ENCODE measurements around the gene GALNT14.
"Not testable (repeated sequence)": the region's sequence is repeated elsewhere in the genome, so short reads cannot be mapped to it uniquely, and the experiment has no call there.

Gene GALNT14, protein sequence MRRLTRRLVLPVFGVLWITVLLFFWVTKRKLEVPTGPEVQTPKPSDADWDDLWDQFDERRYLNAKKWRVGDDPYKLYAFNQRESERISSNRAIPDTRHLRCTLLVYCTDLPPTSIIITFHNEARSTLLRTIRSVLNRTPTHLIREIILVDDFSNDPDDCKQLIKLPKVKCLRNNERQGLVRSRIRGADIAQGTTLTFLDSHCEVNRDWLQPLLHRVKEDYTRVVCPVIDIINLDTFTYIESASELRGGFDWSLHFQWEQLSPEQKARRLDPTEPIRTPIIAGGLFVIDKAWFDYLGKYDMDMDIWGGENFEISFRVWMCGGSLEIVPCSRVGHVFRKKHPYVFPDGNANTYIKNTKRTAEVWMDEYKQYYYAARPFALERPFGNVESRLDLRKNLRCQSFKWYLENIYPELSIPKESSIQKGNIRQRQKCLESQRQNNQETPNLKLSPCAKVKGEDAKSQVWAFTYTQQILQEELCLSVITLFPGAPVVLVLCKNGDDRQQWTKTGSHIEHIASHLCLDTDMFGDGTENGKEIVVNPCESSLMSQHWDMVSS

DNA sequence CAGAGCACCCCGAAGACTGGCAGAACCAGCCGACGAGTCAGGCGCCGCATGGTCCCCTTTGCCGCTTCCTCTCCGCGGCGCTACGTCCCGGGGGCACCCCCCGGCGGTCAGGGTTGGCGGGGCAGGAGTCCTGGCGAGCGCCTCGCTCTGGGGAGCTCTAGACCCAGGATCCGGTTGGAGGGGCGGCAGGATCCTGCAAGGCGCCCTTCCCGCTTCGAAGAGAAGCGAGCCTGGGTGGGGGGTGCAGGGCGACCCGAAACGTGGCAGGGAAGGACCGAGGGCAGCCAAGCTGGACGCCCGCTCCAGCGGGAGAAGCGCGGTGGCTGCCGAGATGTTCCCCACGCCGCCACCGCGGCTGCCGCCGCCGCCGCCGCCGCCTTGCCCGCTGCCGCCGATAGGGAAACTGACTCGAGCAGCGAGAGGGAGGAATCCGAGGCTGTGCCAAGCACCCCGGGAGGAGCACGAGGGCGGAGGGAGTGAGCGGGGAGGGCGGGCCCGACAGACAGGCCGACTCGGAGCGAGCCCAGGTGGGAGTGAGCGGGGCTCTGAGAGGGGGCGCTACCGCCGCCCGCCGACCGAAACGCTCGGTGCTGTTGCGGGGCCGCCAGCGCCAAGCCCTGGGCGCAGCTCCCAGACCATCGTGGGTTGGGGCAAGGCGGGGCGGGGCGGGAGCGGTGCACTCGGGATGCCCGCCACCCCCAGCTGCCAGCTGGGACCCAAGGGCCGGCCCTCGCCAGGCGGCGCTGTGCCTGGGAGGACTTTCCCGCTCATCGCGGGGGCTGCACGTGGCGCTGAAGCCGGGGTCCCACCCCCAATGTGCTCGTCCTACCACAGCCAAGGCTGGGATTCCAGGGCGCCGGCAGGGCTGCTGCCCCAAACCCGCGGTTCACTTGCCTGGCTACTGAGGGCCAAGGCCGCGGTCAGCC lies at the start of gene GALNT14:
Gene GALNT14 (minus strand): TSS at position 404 of the 926 bp plus-strand sequence. CDS start 354 bp downstream, at position 50.
- peak; percentile 62 for DNase-seq

DNA sequence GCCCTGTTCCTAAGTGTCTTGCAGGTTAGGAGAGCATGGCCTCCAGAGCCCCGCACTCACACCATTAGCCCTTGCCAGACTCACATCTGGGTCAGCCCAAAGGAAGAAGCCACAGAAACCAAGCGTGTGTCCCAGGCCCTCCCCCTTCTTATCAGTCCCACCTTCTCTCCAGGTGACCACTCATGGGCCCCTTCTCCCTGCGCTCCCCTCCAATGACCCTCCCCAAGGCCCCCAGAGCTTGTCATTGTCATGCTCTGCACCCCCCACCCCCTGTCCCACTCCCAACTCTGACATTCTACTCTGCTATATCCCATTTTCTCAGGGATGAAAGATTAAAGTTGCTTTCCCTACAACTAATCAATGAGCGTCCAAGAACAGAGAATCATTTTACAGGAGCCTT lies 48.9 kb upstream of the GALNT14 start:
- DNase-seq, result no peak

DNA sequence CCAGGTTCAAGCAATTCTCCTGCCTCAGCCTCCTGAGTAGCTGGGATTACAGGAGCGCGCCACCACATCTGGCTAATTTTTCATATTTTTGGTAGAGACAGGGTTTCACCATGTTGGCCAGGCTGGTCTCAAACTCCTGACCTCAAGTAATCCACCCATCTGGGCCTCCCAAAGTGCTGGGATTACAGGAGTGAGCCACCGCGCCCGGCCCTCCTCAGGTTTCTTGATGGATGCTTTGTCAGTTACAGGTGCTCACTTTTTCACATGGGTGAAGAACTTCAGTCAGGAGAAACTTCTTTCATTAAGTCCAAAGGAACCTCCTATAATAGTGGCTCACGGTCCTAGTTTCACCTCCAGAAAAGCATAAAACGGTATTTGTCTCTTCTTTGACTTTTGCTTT lies 45.7 kb upstream of the GALNT14 start:
- DNase-seq, result not testable (repeated sequence)

DNA sequence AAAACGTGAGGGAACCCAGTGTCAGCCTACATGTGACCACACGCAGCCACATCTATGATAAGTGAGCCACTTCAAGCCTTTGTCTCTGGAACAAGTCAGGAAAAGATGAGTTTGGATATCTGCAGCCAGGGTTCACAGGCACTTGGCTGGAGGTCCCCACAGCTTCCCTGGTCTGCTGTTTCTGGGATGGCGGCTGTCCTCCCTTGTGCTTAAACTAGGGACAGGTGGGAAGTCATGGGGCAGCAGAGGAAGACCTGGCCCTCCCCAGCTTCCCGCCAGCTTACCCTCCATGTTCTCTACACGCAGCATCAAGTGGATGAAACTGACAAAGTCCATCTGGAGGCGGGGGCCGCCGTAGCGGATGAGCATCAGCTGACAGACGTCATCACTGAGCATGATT lies 38.5 kb upstream of the GALNT14 start:
- DNase-seq, result no peak

DNA sequence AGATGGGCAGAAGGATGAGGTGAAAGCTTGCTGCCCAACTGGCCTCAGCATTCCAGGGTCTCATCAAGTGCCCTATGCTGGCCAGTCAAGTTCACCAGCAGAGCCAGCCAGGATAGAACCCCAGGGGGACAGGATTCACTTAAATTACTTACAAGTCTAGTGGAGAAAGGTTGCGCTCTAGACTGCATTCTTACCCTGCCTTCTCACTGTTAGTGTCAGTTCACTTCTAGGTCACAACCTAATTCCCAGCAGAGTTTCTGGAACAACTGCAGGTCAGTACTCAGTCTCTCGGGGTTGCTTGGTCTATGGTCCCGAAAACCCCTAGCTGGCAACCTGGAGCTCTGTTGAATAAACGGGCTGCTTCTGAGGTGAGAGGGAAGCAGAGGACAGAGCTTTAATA lies 32.9 kb upstream of the GALNT14 start:
- DNase-seq, result no peak

DNA sequence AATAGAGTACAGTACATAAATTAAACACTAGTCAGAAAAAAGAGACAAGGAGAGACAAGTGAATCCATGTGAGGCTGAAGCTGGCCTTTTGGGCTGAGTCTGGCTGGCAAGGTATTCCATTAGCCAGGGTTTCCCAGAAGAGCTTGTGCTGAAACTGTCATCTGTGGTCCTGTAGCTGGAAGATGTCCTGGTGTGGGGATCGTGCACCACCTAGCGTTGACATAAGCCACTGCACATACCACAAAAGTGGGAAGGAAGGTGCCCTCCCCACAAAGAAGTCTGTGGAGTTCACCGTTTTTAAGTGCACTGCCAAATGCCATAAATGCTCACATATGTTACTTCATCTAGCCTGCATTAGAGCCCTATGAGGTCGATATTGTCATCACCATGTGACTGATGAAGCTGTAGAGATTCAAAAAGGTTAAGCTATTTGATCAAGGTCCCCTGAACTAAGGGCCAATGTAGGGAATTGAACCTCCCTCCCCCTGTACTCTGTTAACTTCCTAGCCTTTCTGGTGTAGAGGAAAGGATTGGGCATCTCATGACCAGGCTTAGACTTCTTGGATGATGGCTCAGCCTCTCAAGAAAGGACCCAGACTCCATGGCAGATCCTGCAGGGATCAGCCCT lies 31.9 kb upstream of the GALNT14 start:
- peak; percentile 70 for DNase-seq

DNA sequence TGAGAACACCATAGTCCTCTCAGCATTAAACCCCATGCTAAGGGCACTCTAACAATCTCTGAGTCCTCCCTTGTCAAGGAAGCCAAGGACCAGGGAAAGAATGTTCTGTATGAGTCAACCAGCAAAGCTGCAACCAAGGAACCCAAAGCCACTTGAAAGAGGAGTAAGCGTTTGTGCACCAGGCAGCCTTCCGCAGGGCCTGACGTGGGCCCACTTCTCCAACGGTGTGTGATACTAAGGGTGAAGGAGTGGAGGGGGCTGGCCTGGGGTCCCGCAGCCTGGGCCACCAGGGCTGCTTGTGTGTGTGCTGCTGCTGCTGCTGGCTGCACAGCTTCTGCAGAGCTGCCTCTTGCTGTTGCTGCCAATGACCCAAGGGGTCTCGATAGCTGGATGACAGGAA lies 30.1 kb upstream of the GALNT14 start:
- no peak for DNase-seq

DNA sequence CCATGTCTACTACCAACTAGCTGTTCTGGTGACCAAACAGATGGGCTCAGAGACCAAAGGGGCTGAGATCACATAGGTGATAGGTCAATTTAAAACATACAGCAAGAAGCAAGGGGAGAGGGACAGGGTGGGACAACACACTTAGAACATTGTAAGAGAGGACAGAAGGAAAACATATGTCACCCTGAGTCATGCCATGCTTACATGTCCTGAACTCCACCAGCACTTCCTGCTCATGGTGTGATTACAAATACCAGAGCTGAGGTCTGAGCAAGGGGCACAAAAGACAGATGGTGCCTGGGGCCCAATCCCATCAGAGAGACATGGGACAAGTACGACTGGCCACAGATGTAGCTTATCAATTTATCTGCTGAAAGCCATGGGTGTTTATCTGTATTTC lies 28.7 kb upstream of the GALNT14 start:
- DNase-seq, result no peak

DNA sequence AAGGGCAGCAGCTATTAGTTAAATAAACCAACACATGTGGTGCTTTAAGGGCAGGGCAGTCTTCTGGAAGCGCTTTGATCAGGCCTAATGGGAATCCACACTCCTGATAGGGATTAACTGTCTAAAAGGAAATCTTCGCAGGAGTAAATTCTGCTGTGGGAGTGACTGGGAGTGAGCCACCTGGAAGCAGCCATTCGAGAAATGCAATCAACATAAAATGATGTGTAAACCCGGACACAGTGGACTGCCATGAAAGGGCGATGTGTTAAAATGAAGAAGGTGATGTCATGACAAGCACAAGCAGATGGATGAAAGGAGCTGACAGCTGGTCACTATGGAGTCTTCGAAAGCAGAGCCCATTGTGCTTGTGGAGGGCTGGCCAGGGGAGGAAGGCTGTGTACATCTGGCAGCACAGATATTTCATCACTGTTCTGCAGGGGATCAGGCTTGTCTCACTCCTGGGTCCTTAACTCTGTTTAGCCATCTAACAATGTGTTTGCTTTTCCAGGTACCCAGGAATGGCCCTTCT lies 24.8 kb upstream of the GALNT14 start:
- no peak for DNase-seq

DNA sequence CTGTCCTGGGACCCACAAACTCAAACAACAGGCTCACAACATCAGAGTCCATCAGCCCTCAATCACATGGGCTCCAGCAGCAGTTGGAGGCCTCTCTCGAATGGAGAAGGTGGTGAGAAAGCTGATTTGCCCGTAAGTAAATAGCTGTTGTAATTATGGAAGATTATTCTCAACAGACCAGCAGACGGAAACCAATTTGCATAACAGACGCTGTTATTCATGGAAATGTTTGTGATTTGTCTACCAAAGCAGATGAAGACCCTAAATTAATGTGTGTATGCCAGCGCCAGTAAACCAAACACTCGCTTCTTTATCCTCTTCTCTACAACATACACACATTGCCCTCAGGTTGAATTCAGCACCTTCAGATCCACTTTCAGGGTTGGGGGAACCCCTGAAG lies 23.4 kb upstream of the GALNT14 start:
- no peak for DNase-seq

DNA sequence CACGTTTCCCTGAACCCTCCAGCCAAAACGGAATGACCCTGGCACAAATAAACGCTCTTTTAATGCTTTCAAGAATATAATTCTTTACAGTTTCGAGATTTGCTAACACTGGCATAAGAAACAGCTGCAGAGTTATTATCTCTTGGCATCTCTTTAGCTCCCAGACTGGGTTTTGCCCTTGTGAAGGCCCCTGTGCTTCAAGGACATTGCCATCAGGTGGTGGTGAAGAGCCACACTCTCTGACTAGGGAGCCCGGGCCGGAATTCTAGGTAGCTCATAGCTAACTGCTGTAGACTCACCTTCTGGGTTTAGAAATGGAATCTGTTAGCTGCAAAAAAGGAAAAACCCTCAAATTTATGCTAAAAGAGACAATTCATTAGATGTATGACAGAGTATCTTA lies 13.3 kb upstream of the GALNT14 start:
- no peak for DNase-seq

DNA sequence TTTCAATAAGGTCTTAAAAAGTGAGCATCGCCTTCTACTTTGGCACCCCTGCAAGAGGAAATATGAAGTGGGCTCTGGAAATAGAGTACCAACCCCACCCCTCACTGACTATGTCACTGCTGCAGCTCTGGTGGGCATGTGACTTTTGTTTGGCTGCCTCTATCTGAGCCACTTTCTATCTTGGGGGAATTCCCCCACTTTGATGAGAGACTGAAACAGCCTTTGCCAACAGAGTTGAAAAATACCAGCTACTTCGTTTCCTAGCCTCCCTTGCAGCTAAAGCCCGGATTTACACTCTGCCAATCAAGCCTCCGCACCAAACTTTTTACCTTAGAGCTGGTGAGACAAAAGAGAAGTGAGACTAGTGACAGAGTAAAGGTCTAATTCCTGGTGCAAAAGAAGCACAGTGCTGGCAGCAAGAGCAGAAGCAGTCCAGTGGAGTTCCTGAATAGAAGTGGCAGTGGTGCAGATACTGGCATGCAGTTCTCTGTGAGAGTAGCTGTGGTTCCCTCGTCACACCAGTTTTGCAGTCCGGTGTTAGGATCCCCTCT lies 12.0 kb upstream of the GALNT14 start:
- no peak for DNase-seq

DNA sequence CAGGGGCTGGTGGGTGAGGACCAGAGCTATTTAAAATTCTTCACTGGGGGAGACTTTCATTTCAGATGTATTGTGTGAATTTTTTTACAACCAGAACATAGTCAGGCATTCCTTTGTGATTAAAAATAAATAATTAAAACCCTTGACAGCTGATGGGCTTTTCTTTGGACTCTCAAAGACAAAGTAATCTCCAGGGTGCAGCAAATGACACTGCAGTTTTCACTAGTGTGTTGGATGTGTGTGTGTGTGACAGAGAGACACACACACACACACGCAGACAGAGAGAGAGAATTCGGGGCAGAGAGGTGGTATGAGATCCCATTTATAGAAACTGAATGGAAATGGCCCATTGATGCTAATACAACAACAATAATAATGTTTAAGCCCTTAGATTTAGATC lies 10.3 kb upstream of the GALNT14 start:
- no peak for DNase-seq

DNA sequence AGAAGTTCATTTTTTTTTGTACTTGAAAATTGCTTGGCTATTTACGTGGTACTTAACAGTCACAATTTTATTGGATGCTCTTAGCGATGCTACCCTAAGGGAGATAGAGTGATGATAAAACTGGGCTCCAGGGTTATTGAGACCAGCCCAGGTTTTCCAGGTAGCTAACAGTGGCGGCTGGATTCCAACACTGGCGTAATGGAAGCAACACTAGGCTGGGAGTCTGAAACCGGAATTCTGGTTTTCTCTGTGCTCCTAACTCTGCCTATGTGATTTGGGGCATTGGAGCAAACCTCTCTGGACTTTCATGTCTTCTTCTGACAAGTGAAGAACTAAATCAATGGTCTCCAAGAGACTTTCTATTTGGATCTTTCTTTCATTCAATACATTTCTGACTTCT lies 9.4 kb upstream of the GALNT14 start:
- DNase-seq, result no peak

DNA sequence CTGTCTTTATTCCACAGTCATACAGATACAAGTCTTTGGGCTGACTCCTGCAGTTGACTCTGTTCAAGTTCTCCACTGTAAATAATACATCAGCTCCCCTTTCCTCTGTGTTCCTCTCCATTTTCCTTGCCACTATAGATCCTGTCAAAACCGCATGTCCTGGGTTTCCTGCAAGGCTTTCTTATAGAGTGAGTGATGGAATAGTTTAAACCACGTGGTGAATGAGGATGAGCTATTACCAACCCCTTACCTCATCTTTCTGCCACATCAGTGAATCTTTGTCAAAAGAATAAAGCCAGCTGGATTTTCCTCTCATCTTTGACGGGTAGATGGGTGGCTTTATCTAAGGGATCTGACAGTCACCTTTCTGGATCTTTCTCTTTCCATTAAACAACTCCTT lies 3.9 kb upstream of the GALNT14 start:
- no peak for DNase-seq

DNA sequence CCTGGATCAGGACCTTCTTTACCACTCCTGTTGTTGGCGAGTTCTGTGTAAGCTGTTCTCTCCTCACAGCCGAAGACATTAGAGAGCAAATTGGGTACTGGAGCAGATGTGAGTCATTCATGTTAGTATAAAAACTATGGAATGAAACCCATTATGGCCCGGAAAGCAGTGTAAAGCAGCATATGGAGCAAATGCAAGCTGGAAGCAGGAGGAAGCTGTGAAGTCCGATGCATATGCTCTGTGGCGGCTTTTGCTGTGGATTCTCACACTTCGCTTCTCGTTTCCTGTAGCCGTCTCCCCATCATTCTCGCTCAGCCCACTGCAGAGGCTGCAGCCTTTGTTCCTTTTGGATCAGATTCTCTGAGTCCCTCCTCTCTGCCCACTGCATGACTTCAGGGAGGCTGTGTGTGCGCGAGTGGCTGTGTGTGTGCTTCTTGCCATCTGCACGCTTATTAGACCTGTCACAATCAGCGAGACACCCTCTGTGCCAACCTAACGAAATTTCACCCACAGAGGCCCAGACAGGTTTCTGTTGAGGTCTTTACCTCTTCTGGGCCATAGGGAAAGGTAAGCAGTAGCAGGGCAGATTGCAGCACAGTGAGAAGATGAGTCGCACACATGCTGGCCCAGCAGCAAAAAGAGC lies 3.3 kb upstream of the GALNT14 start:
- DNase-seq, result no peak

DNA sequence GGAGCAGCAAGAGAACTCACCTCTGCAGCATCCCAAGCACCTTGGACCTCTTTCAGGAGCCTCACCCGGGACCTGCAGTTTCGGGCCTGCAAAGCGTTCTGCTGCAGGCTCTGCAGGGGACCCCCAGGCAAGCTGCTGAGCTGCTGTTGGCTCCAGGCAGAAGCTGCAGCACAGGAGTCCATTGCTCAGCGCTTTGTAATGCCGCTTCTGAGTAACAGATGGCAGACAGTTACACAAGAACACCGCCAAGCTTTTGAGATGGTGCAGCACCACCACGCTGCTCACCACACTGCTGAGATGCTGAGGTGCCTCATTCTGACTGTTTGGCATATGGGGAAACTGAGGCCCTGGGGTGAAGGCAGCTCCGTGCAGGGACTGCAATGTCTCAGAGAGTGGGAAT lies 1.9 kb upstream of the GALNT14 start:
- no peak for DNase-seq

DNA sequence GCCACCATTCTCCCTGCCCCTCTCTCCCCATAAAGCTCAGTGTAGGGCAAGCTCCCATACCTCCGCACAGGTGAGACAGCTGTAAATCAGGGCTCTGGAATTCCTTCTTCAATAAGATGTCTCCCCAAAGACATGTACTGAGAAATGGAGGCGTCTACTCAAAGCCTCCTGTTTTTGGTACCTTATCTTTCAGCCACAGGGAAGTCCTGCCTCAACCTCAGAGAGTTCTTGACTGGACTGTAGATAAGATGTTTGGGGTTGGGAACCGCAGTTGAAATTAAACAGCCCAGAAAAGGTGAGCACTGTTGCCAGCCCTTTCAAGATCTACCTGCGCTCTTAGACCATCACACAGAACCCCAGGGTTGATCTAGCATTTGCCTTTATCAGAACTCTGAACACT lies 1.4 kb upstream of the GALNT14 start:
- DNase-seq, result no peak

DNA sequence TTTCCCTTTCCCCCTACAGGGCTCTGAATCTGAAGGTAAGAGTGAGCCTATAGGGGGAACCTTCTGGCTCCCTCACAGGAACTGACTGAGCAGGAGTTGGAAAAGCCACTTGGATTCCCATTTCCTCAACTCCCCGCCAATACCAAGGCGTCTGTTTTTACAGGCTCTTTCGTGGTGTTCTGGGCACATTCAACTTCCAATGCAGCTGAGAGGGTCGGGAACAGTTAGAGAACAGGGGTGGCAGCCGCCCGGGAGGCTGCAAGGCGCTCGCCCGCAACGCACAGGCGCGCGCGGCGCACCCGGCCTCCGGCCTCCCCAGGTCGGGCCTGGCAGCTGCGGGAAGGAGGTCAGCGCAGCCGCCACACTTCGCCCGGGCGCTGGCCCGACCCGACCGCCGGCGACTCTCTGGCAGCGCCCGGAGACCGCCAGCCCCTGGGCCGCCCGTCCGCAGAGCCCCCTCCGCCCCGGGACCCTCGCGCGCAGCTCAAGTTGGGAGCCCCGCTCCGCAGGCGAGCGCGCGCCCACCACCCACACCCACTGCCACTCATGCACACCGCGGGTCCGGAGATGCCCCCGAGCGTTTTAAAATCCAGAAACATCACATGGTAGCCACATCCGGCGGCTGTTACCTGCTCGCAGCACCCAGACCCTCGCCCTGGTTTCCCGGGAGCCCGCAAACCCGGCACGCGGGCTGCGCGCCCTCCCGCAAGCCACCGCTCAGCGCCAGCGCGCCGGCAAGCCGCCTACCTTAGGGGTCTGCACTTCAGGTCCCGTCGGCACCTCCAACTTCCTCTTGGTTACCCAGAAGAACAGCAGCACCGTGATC lies 816 bp downstream of the GALNT14 start:
- DNase-seq, result no peak

DNA sequence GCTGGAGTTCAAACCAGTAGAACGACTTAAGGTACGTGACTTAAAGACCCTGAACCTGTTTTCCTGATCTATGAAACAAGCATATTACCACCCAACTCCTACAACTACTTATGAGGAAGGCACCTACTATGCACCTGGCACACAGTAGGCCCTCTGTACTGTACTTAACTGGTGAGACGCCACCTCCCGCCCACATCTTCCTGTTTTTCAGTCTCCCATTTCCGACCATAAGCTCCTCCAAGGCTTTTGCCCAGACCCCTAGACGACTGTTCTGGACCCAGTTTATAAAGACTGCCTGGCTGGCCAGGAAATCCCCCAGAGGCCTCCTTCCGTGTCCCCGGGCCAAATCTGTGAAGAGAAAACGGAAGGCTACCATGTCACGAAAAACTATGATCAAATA lies 1.5 kb downstream of the GALNT14 start:
- no peak for DNase-seq

DNA sequence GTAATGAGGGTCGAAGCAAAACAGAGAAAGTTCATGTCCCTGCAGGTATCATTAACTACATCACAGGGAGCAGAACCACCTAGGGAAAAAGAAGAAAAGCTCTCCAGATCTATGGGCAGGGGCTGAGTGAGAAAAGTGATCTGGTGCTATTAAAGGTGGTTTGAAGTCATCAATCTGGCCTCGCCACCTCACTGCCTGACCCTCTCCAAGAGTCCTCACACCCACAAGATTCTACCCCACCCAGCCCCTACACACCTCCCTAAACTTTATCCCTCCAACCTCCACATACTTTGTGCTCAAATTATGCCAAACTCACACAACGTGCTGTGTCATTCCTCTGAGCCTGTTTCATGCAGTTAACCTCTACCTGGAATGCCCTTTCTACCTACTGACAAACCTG lies 2.2 kb downstream of the GALNT14 start:
- DNase-seq, result no peak
